Measurements from ENCODE around the gene UCHL1.
"Not testable (repeated sequence)": the region's sequence is repeated elsewhere in the genome, so short reads cannot be mapped to it uniquely, and the experiment has no call there.

The UCHL1 gene

DNA sequence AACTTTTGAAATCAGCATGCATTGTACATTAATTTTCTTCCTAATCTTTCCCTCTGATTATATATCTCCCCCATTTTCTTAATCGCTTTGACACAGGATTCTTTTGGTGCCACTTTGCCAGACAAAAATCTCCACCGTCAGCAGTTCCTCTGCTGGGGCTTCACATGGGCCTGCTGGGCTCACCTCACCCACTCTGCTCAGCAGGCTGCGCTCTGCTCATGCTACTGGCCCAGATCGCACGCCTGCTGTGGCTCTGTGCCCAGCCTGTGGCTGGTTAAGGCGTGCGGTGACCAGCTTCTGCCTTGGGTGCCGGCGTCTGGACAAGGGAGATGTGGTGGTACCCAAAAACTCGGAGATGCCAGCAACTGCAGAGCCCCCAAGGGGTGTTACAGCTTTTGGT, 31.1 kb downstream of the UCHL1 start:
- no peak for DNase-seq

DNA sequence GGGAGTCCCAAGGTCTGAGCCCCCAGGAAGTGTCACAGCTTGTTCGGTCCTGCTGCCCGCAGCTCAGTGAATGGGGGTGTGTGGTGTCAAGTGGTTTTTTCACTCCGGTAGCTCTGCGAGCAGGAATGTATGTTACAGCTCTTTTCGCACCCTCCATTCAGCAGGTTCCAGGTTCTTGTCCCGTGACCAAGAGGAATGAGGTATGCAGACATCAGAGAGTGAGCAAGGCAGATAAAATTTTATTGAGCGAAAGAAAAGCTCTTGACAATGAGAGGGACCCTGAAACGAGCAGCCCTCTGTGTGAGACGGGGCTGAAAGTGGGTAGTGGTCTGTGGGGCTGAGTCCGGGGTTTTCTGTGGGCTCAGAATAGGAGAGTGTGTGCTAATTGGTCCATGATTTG, 31.5 kb downstream of the UCHL1 start:
- TF ChIP-seq POLR2A (IDR thresholded peaks at IDR 0.05; ENCODE audit: low read length) (no peak), GATA1 (IDR thresholded peaks at IDR 0.05; ENCODE audit: low read depth, low read length) (no peak)
- DNase-seq, result no peak

More for the DNA sequence above, 31.1 kb downstream of the UCHL1 start:
- TF ChIP-seq GATA1 (IDR thresholded peaks at IDR 0.05; ENCODE audit: low read depth, low read length) (no peak), POLR2A (IDR thresholded peaks at IDR 0.05; ENCODE audit: low read length) (no peak)

DNA sequence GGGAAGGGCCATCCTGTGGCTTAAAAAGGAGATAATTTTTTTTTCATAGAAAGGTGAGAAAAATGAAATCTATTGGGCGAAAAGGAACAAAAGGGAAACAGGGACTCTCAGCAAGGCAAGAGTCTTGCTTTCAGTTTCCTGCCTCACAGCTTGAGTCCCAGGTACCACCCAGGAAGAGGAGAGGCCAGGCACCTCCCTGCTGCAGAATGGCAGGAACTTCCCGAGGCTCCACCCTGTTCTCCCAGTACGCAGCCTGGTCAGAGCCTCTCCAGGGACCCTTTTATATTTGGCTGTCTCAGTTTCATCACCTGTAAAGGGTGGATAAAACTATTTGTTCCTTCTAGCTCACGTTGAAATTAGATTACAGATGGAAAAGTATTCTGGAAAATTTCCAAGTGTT, 33.8 kb downstream of the UCHL1 start:
- no peak for DNase-seq
- TF ChIP-seq POLR2A (IDR thresholded peaks at IDR 0.05; ENCODE audit: low read length) (no peak), GATA1 (IDR thresholded peaks at IDR 0.05; ENCODE audit: low read depth, low read length) (no peak)

DNA sequence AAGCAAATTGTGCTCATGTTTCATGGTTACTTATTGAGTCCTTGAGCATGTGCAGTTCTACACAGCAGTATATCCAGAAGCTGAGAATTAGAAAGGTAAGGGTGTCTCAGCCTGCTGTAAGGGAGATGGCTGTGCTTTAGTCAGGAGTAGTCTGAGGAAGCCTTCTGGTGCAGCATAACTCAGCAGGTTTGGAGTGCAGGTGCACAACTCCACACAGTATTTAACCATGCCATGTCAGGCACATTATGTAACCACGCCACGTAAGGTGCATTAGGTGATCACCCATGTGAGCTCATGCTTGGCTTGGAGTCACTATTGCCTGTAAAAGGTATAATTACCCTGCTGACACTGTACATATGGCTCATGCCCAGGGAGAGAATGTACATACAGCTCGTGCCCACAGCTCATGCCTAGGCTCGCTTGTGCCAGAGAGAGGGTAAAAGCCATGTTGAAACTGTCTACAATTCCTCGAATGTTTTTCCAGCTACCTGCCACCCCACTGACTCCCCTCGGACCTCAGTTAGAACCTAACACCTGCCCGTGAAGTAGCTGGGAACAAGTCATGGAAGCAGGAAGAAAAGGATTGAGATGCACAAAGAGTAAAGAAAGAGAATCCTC, 37.8 kb downstream of the UCHL1 start:
- no peak for TF ChIP-seq POLR2A (IDR thresholded peaks at IDR 0.05; ENCODE audit: low read length)
- no peak for TF ChIP-seq GATA1 (IDR thresholded peaks at IDR 0.05; ENCODE audit: low read depth, low read length)
- peak; percentile 29 to 34 for DNase-seq

DNA sequence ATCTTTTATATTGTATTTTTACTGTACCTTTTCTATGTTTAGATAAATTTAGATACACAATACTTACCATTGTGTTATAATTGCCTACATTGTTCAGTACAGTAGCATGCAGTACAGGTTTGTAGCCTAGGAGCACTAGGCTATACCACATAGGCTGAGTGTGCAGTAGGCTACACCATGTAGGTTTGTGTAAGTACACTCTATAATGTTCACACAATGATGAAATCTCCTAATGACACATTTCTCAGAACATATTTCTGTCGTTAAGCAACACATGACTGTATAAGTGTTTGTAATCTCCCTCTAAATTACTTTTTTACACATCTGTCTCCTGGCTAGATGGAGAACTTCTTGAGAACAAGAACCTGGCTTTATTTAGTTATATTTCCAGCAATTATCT, 40.3 kb downstream of the UCHL1 start:
- TF ChIP-seq POLR2A (IDR thresholded peaks at IDR 0.05; ENCODE audit: low read length) (no peak), GATA1 (IDR thresholded peaks at IDR 0.05; ENCODE audit: low read depth, low read length) (no peak)
- DNase-seq, result no peak

DNA sequence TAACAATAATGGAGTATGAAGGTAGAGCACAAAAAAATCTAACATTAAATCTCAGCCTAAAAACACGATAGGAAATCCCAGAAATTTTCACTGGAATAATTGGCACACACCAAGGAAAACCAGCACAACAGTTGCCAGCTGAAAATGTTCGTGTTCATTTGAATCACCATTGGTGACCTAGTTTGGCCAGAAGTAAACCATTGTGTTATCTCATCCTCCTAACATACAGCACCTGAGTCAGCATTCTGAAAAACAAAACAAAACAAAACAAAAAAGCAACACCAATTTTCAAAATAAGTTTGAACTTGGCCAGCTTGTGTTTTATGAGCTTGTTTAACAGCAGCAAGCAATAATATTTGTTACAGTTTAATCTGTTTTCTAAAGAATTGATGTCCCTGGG, 41.1 kb downstream of the UCHL1 start:
- TF ChIP-seq GATA1 (IDR thresholded peaks at IDR 0.05; ENCODE audit: low read depth, low read length) (no peak), POLR2A (IDR thresholded peaks at IDR 0.05; ENCODE audit: low read length) (no peak)
- DNase-seq, result no peak

DNA sequence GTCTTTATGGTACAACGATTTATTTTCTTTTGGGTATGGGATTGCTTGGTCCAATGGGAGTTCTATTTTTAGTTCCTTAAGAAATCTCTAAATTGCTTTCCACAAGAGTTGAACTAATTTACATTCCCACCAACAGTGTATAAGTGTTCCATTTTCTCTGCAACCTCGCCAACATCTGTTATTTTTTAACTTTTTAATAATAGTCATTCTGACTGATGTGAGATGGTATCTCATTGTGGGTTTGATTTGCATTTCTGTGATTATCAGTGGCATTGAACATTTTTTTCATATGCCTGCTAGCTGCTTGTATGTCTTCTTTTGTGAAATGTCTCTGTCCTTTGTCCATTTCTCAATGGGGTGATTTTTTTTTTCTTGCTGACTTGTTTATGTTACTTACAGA, 42.8 kb downstream of the UCHL1 start:
- TF ChIP-seq POLR2A (IDR thresholded peaks at IDR 0.05; ENCODE audit: low read length) (no peak), GATA1 (IDR thresholded peaks at IDR 0.05; ENCODE audit: low read depth, low read length) (no peak)
- no peak for DNase-seq

DNA sequence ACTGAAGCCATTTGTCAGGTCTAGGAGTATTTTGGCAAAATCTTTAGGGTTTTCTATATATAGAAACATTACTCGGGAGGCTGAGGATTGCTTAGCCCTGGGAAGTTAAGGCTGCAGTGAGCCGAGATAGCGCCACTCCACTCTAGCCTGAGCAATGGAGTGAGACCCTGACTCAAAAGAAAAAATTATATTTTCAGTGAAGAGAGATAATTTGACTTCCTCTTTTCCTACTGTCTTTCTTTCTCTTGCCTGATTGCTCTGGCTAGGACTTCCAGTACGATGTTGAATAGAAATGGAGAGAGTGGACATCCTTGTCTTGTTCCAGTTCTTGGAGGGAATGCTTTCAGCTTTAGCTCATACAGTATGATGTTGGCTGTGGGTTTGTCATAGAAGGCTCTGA, 44.4 kb downstream of the UCHL1 start:
- TF ChIP-seq POLR2A (IDR thresholded peaks at IDR 0.05; ENCODE audit: low read length), result no peak
- no peak for TF ChIP-seq GATA1 (IDR thresholded peaks at IDR 0.05; ENCODE audit: low read depth, low read length)
- DNase-seq, result no peak

DNA sequence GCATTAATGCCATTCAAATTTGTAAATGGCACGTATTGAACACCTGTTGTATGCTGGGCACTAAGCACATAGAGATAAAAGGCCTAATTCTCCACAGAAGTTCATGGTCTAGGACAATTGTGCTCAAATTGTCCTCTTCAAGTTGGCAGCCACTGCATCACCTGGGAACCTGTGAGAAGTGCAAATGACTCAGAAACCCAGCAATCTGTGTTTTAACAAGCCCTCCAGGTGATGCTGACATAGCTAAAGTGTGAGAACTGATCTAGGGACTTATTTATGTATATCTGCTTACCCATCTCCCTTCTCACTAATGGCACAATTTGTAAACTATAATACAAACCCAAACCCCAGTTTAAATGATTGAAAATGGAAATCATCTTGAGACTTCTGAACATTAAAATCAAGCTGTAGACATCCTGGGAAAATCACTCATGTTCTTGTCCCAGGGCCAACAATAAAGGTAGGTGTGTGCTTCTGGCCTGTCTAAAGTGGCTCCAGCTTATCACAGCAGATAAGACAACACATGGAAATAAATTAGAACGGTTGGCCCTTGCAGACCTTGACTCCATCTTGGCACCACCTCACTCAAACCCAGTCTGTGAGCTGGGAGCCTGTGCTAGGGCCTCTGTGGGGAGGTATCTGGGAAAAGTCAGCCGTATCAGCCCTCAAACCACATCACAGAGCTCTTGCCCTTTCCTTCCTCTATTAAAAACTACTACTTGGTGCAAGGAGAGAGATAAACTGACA, 46.8 kb downstream of the UCHL1 start:
- DNase-seq, result no peak
- TF ChIP-seq POLR2A (IDR thresholded peaks at IDR 0.05; ENCODE audit: low read length) (no peak), GATA1 (IDR thresholded peaks at IDR 0.05; ENCODE audit: low read depth, low read length) (no peak)

DNA sequence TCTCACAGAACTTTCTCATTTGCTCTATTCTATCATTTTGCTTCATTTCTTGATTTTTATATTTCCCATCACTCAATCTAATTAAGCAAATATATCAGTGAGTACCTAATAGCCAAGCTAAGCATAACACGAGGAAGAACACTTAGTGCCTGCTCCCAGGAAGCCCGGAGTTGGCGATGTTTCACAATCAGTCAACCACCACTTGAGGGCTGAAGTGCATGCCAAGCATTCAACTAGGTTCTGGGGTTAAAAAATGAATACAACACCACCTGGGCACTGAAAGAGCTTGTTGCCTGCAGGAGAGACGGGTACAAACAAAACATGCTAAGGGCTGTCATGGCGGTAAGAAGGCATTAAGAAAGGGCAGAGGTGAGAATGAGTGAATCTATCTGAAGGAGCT, 47.5 kb downstream of the UCHL1 start:
- no peak for DNase-seq
- TF ChIP-seq POLR2A (IDR thresholded peaks at IDR 0.05; ENCODE audit: low read length), result no peak
- no peak for TF ChIP-seq GATA1 (IDR thresholded peaks at IDR 0.05; ENCODE audit: low read depth, low read length)

DNA sequence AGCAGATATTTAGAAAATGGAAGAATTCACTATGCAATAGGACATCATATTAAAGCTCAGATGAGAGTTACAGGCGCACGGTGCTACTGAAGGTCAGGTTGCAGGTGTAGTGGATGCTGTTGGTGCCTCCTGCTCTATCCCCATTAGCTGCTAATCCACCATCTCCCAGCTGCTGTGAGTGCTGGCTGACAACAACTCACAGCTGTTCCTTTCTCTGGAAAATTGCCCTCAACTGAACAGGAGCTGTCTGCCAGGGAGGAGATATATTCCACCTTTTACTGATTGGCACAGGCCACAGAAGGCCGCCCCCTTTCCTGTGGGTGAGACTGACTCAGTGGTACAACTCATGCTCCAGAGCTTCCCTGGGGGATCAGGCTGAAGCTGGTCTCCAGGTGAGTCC, 48.7 kb downstream of the UCHL1 start:
- TF ChIP-seq GATA1 (IDR thresholded peaks at IDR 0.05; ENCODE audit: low read depth, low read length), result no peak
- TF ChIP-seq POLR2A (IDR thresholded peaks at IDR 0.05; ENCODE audit: low read length), result no peak
- no peak for DNase-seq

DNA sequence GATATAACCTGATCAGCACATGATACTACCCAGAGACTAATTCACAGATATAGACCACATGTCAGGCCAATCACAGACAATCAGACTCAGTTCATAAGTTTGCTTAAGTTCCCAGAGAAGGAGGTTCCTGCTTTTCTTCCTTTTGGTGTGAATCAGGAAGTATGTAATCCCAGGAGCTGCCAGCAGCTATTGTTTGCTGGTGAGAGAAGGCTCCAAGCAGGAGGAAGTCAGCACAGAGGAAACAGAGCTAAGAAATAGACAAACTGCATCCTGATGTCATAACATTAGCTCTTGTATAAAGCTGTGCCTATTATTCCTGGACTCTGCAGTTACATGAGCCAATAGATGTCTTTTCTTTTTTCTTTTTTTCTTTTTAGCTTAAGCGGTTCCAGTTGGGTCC, 50.9 kb downstream of the UCHL1 start:
- no peak for DNase-seq
- TF ChIP-seq POLR2A (IDR thresholded peaks at IDR 0.05; ENCODE audit: low read length), result no peak
- TF ChIP-seq GATA1 (IDR thresholded peaks at IDR 0.05; ENCODE audit: low read depth, low read length), result no peak

DNA sequence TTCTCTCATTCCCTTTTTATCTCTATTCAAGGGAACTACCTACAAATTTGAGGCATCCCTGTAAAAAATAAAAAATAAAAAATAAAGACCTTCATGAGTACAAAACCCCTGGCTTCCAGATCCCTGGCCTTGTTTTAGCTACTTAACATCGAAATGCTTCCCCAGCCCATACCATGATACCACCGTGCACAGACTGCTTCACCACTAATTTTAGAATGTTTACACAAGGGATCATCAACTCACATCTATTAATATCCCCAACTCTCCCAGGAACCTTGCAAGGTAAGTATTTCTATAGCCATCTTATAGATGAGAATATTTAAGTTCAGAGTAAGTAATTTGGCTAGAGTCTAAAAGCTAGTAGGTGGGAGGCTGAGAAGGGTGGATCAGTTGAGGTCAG, 51.7 kb downstream of the UCHL1 start:
- TF ChIP-seq POLR2A (IDR thresholded peaks at IDR 0.05; ENCODE audit: low read length), result no peak
- no peak for TF ChIP-seq GATA1 (IDR thresholded peaks at IDR 0.05; ENCODE audit: low read depth, low read length)
- no peak for DNase-seq

DNA sequence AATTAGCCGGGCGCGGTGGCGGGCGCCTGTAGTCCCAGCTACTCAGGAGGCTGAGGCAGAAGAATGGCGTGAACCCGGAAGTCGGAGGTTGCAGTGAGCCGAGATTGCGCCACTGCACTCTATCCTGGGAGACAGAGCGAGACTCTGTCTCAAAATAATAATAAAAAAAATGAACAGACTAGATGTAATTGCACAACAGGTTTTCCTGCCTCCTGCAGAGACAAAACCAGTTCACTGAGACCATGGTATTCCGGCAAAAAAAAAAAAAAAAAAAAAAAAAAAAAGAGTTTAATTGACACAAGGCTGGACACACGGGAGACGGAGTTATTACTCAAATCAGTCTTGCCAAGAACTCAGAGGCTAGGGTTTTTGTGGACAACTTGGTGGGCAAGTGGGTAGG, 58.7 kb downstream of the UCHL1 start:
- DNase-seq, result not testable (repeated sequence)

DNA sequence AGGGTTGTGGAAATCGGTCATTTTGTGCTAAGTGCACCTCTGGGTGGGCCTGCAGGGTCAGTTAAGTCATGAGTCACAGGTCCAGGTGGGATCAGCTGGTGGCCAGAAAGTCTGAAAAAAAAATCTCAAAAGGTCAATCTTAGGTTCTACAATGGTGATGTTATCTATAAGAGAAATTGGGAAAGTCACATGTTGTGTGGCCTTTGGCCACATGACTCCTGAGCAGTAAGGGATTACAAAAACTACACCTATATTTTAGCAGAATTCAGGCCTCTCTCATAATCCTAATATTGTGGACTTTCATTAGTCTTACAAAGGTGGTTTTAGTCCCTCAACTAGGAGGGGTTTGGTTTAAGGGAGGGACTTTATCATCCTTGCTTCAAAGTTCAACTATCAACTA, 59.1 kb downstream of the UCHL1 start:
- no peak for DNase-seq

More for the DNA sequence above, 59.1 kb downstream of the UCHL1 start:
- TF ChIP-seq POLR2A (IDR thresholded peaks at IDR 0.05; ENCODE audit: low read length) (no peak), GATA1 (IDR thresholded peaks at IDR 0.05; ENCODE audit: low read depth, low read length) (no peak)
